ENCODE results near the gene MAPK1. TPM values are rescaled to one million over a fixed set of nuclear protein-coding genes. Genes with fewer than 3 reads are reported as not detected.

MAPK1 gene
- total and polyA plus RNA-seq, 9 of the 15 experiments (the other 6 are each of a cell fraction or from before 2014, with no cell fraction given): 46.3 to 575 (median 283) TPM

GRCh38 chr22:21759093-21759492 lies 108.4 kb downstream of the MAPK1 start:
- Histone ChIP-seq H3K9me3 (replicated peaks; ENCODE audit: control insufficient read depth, insufficient read depth, low read depth, low read length) (no peaks in the 10 kb centered on the region), H3K79me2 (ENCODE audit: control insufficient read depth, insufficient read depth, low read length) (no peaks in the 10 kb centered on the region), H3K4me1 (replicated peaks in 1 of 2; ENCODE audit: control insufficient read depth in 2 of 2, insufficient read depth in 2 of 2, low read length in 2 of 2) (peaks cover 32 to 36% of the 10 kb centered on the region in 2 experiments), H3K27ac (ENCODE audit: extremely low read depth, low read depth, low read length) (no peak overlapping the region), H3K4me3 (no peak overlapping the region), H3K9me1 (ENCODE audit: control insufficient read depth, insufficient read depth, low read length) (peaks cover 14% of the 10 kb centered on the region), H3K9ac (ENCODE audit: insufficient read depth in 1 of 2, low read depth in 2 of 2, low read length in 2 of 2) (peak overlapping the region in 1 of 2 experiments; percentile 13; a peak in 2 of 4 replicates), H2AFZ (ENCODE audit: low read depth, low read length) (no peak overlapping the region), H3K4me2 (ENCODE audit: insufficient read depth, low read length) (no peak overlapping the region), H3K27me3 (ENCODE audit: control insufficient read depth in 2 of 2, insufficient read depth in 2 of 2, low read length in 2 of 2) (no peaks in the 10 kb centered on the region), H4K20me1 (replicated peaks; ENCODE audit: control insufficient read depth, insufficient read depth, low read length) (peaks cover 7% of the 10 kb centered on the region; the same call in 1 of the 2 replicates), H3K36me3 (ENCODE audit: control insufficient read depth, insufficient read depth, low read length) (peaks cover 71% of the 10 kb centered on the region)
- 77% methylated on average over 4 of the region's 4 CpGs for WGBS (ENCODE audit: insufficient coverage, low coverage, missing lambda C conversion rate)
- no TSS peak for BruUV-seq (replicated peaks)
- ChIA-PET CTCF (ENCODE audit: low intra/inter-chr PET ratio) (no interaction called here), POLR2A (interaction anchor here (0.5 to 16.6 kb wide), 18 partner anchors 9 to 814 kb away, joined by 3 to 258 read pairs (median 3); no protein-coding TSS in a partner anchor)
- TF ChIP-seq TEAD2 (tag; IDR thresholded peaks at IDR 0.05): no peak
- TF ChIP-seq, protein P1, sequence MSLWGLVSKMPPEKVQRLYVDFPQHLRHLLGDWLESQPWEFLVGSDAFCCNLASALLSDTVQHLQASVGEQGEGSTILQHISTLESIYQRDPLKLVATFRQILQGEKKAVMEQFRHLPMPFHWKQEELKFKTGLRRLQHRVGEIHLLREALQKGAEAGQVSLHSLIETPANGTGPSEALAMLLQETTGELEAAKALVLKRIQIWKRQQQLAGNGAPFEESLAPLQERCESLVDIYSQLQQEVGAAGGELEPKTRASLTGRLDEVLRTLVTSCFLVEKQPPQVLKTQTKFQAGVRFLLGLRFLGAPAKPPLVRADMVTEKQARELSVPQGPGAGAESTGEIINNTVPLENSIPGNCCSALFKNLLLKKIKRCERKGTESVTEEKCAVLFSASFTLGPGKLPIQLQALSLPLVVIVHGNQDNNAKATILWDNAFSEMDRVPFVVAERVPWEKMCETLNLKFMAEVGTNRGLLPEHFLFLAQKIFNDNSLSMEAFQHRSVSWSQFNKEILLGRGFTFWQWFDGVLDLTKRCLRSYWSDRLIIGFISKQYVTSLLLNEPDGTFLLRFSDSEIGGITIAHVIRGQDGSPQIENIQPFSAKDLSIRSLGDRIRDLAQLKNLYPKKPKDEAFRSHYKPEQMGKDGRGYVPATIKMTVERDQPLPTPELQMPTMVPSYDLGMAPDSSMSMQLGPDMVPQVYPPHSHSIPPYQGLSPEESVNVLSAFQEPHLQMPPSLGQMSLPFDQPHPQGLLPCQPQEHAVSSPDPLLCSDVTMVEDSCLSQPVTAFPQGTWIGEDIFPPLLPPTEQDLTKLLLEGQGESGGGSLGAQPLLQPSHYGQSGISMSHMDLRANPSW (CRISPR knock-in tag; IDR thresholded peaks at IDR 0.05): 0 out of 2 replicates have a peak, but pooled peaks have one; percentile 17
- DNase-seq (ENCODE audit: extremely low read depth in 1 of 4, low spot score in 3 of 4) (no peak), ATAC-seq (no peak), FAIRE-seq (no peak)
- in situ Hi-C loops (cut with MboI): no loop called here
- intact Hi-C loops (cut with micrococcal nuclease): loop anchor here (10.0 kb wide), 1 partner anchor 796 kb away; the partner anchor contains the start of gene PRAME
